ENCODE results near the gene GPR135. TPM values are rescaled to one million over a fixed set of nuclear protein-coding genes. Genes with fewer than 3 reads are reported as not detected.
A peak's percentile ranks its signal among the peaks of the same experiment; 100 is the strongest.

The GPR135 gene
- total and polyA plus RNA-seq, 2 donors from 2014 or later, result 0.77 to 3.0 TPM

GRCh38 chr14:59438195-59438647 is 27.0 kb downstream of the GPR135 start:
- Histone ChIP-seq H3K27ac (ENCODE audit: low read depth in 2 of 2, low read length in 2 of 2) (peak overlapping the region in 1 of 2 donors; percentile 10), H3K27me3 (ENCODE audit: control insufficient read depth, insufficient read depth, low read length) (no peaks in the 10 kb centered on the region)

GRCh38 chr14:59435987-59436386 is 29.2 kb downstream of the GPR135 start:
- no peak for TF ChIP-seq CTCF (IDR thresholded peaks at IDR 0.05; ENCODE audit: borderline replicate concordance, extremely low read depth, insufficient read depth)
- intact Hi-C loops (cut with DNase I), result no loop called here
- Histone ChIP-seq H3K9ac (ENCODE audit: low read length in 3 of 3) (no peak overlapping the region), H3K9me3 (ENCODE audit: control insufficient read depth in 2 of 3, insufficient read depth in 1 of 3, low read length in 3 of 3) (no peaks in the 10 kb centered on the region), H3K27ac (ENCODE audit: low read depth in 2 of 2, low read length in 2 of 2) (no peak overlapping the region), H3K27me3 (ENCODE audit: control insufficient read depth, insufficient read depth, low read length) (no peaks in the 10 kb centered on the region), H3K4me3 (ENCODE audit: low read length in 3 of 3) (no peak overlapping the region), H3K36me3 (ENCODE audit: control insufficient read depth in 2 of 3, insufficient read depth in 3 of 3, low read length in 3 of 3) (no peaks in the 10 kb centered on the region), H3K4me1 (ENCODE audit: control insufficient read depth in 2 of 3, insufficient read depth in 2 of 3, low read depth in 1 of 3, low read length in 3 of 3) (peaks cover 0 to 6% (median 0%) of the 10 kb centered on the region in 3 donors)
- FAIRE-seq (no peak), DNase-seq (no peak)

More at GRCh38 chr14:59438195-59438647, 27.0 kb downstream of the GPR135 start:
- Histone ChIP-seq H3K4me3 (ENCODE audit: low read length in 3 of 3) (no peak overlapping the region), H3K4me1 (ENCODE audit: control insufficient read depth in 2 of 3, insufficient read depth in 2 of 3, low read depth in 1 of 3, low read length in 3 of 3) (no peaks in the 10 kb centered on the region), H3K9ac (ENCODE audit: low read length in 3 of 3) (no peak overlapping the region), H3K9me3 (ENCODE audit: control insufficient read depth in 2 of 3, insufficient read depth in 1 of 3, low read length in 3 of 3) (no peaks in the 10 kb centered on the region), H3K36me3 (ENCODE audit: control insufficient read depth in 2 of 3, insufficient read depth in 3 of 3, low read length in 3 of 3) (no peaks in the 10 kb centered on the region)
- TF ChIP-seq CTCF (IDR thresholded peaks at IDR 0.05; ENCODE audit: borderline replicate concordance, extremely low read depth, insufficient read depth), result no peak
- no peak for FAIRE-seq
- intact Hi-C loops (cut with DNase I), result no loop called here
- DNase-seq, result no peak

- peaks cover 0 to 6% (median 0%) of the 10 kb centered on the region in 3 donors for H3K4me1 ChIP-seq (ENCODE audit: control insufficient read depth in 2 of 3, insufficient read depth in 2 of 3, low read depth in 1 of 3, low read length in 3 of 3)
- intact Hi-C loops (cut with DNase I), result no loop called here
- no peak for TF ChIP-seq CTCF (IDR thresholded peaks at IDR 0.05; ENCODE audit: borderline replicate concordance, extremely low read depth, insufficient read depth)
- H3K9ac ChIP-seq (ENCODE audit: low read length in 3 of 3), result no peak overlapping the region
- H3K9me3 ChIP-seq (ENCODE audit: control insufficient read depth in 2 of 3, insufficient read depth in 1 of 3, low read length in 3 of 3), result no peaks in the 10 kb centered on the region
- H3K27me3 ChIP-seq (ENCODE audit: control insufficient read depth, insufficient read depth, low read length), result no peaks in the 10 kb centered on the region
- H3K36me3 ChIP-seq (ENCODE audit: control insufficient read depth in 2 of 3, insufficient read depth in 3 of 3, low read length in 3 of 3), result no peaks in the 10 kb centered on the region
- no peak for FAIRE-seq
- no peak overlapping the region for H3K27ac ChIP-seq (ENCODE audit: low read depth in 2 of 2, low read length in 2 of 2)
- no peak for DNase-seq
- no peak overlapping the region for H3K4me3 ChIP-seq (ENCODE audit: low read length in 3 of 3)
Observed at GRCh38 chr14:59435101-59435500, 30.1 kb downstream of the GPR135 start.

GRCh38 chr14:59429790-59430189 is 35.4 kb downstream of the GPR135 start:
- no peak for TF ChIP-seq CTCF (IDR thresholded peaks at IDR 0.05; ENCODE audit: borderline replicate concordance, extremely low read depth, insufficient read depth)
- no peak overlapping the region for H3K4me3 ChIP-seq (ENCODE audit: low read length in 3 of 3)
- H3K27me3 ChIP-seq (ENCODE audit: control insufficient read depth, insufficient read depth, low read length), result no peaks in the 10 kb centered on the region
- intact Hi-C loops (cut with DNase I), result no loop called here
- H3K36me3 ChIP-seq (ENCODE audit: control insufficient read depth in 2 of 3, insufficient read depth in 3 of 3, low read length in 3 of 3), result no peaks in the 10 kb centered on the region
- DNase-seq (no peak), FAIRE-seq (no peak)
- H3K9me3 ChIP-seq (ENCODE audit: control insufficient read depth in 2 of 3, insufficient read depth in 1 of 3, low read length in 3 of 3), result no peaks in the 10 kb centered on the region
- H3K4me1 ChIP-seq (ENCODE audit: control insufficient read depth in 2 of 3, insufficient read depth in 2 of 3, low read depth in 1 of 3, low read length in 3 of 3), result peaks cover 0 to 6% (median 0%) of the 10 kb centered on the region in 3 donors
- no peak overlapping the region for H3K27ac ChIP-seq (ENCODE audit: low read depth in 2 of 2, low read length in 2 of 2)
- no peak overlapping the region for H3K9ac ChIP-seq (ENCODE audit: low read length in 3 of 3)

Measured in kidney (tissue), 14 donors.